ENCODE results near the gene BICRA. TPM values are rescaled to one million over a fixed set of nuclear protein-coding genes. Genes with fewer than 3 reads are reported as not detected.

Gene BICRA
- polyA plus RNA-seq, 1 donor (not counting 4 experiments of a cell fraction or from before 2014, with no cell fraction given): 0.42 TPM

GRCh38 chr19:47699360-47699917, 90.5 kb downstream of the BICRA start:
- Histone ChIP-seq H3K4me2 (ENCODE audit: control insufficient read depth, extremely low read depth, insufficient read depth, low read depth, low read length) (no peak overlapping the region), H3K27me3 (ENCODE audit: control insufficient read depth, extremely low read depth, insufficient read depth, low read length) (no peaks in the 10 kb centered on the region), H4K20me1 (ENCODE audit: control insufficient read depth, extremely low read depth, insufficient read depth, low read length) (no peaks in the 10 kb centered on the region), H3K36me3 (ENCODE audit: control insufficient read depth in 2 of 2, extremely low read depth in 1 of 2, insufficient read depth in 2 of 2, low read length in 2 of 2) (peaks cover 16 to 18% of the 10 kb centered on the region in 2 experiments), H3K4me3 (ENCODE audit: control insufficient read depth in 2 of 3, extremely low read depth in 1 of 3, insufficient read depth in 2 of 3, low read depth in 1 of 3, low read length in 3 of 3) (no peak overlapping the region), H3K4me1 (ENCODE audit: control insufficient read depth, extremely low read depth, insufficient read depth, low read length) (peaks cover 2% of the 10 kb centered on the region), H3K79me2 (ENCODE audit: control insufficient read depth, insufficient read depth, low read length) (no peaks in the 10 kb centered on the region), H2AFZ (ENCODE audit: control insufficient read depth, low read length) (no peak overlapping the region), H3K9me1 (ENCODE audit: control insufficient read depth, extremely low read depth, insufficient read depth, low read length) (no peaks in the 10 kb centered on the region), H3K9me3 (ENCODE audit: control insufficient read depth, low read depth, low read length) (no peaks in the 10 kb centered on the region), H3K9ac (ENCODE audit: control insufficient read depth, extremely low read depth, insufficient read depth, low read length) (no peak overlapping the region), H3K27ac (ENCODE audit: control insufficient read depth, insufficient read depth, low read length) (no peak overlapping the region)
- dilution Hi-C loops (cut with MboI; ENCODE audit: extremely low pct_ligation_motif_present, low sequenced_read_pairs): no loop called here
- no peak for TF ChIP-seq EZH2 (IDR thresholded peaks at IDR 0.05; ENCODE audit: low read length)
- TF ChIP-seq CTCF (optimal IDR thresholded peaks at IDR 0.05 in 1 of 3, IDR thresholded peaks at IDR 0.05 in 1 of 3, conservative IDR thresholded peaks at IDR 0.05 in 1 of 3; ENCODE audit: extremely low read depth in 1 of 3, insufficient read depth in 2 of 3, low read length in 3 of 3): peak; percentile 80 to 98 (median 93)
- FAIRE-seq: no peak
- no peak for DNase-seq (ENCODE audit: low read depth, low spot score)

GRCh38 chr19:47700934-47701716, 92.2 kb downstream of the BICRA start:
- Histone ChIP-seq H3K9ac (ENCODE audit: control insufficient read depth, extremely low read depth, insufficient read depth, low read length) (no peak overlapping the region), H4K20me1 (ENCODE audit: control insufficient read depth, extremely low read depth, insufficient read depth, low read length) (no peaks in the 10 kb centered on the region), H3K79me2 (ENCODE audit: control insufficient read depth, insufficient read depth, low read length) (no peaks in the 10 kb centered on the region), H2AFZ (ENCODE audit: control insufficient read depth, low read length) (no peak overlapping the region), H3K27ac (ENCODE audit: control insufficient read depth, insufficient read depth, low read length) (no peak overlapping the region), H3K4me3 (ENCODE audit: control insufficient read depth in 2 of 3, extremely low read depth in 1 of 3, insufficient read depth in 2 of 3, low read depth in 1 of 3, low read length in 3 of 3) (no peak overlapping the region), H3K36me3 (ENCODE audit: control insufficient read depth in 2 of 2, extremely low read depth in 1 of 2, insufficient read depth in 2 of 2, low read length in 2 of 2) (peaks cover 16 to 18% of the 10 kb centered on the region in 2 experiments), H3K4me2 (ENCODE audit: control insufficient read depth, extremely low read depth, insufficient read depth, low read depth, low read length) (no peak overlapping the region), H3K4me1 (ENCODE audit: control insufficient read depth, extremely low read depth, insufficient read depth, low read length) (peaks cover 2% of the 10 kb centered on the region), H3K27me3 (ENCODE audit: control insufficient read depth, extremely low read depth, insufficient read depth, low read length) (no peaks in the 10 kb centered on the region), H3K9me3 (ENCODE audit: control insufficient read depth, low read depth, low read length) (no peaks in the 10 kb centered on the region), H3K9me1 (ENCODE audit: control insufficient read depth, extremely low read depth, insufficient read depth, low read length) (no peaks in the 10 kb centered on the region)
- TF ChIP-seq EZH2 (IDR thresholded peaks at IDR 0.05; ENCODE audit: low read length) (no peak), CTCF (optimal IDR thresholded peaks at IDR 0.05 in 1 of 3, IDR thresholded peaks at IDR 0.05 in 1 of 3, conservative IDR thresholded peaks at IDR 0.05 in 1 of 3; ENCODE audit: extremely low read depth in 1 of 3, insufficient read depth in 2 of 3, low read length in 3 of 3) (no peak)
- no peak for FAIRE-seq
- dilution Hi-C loops (cut with MboI; ENCODE audit: extremely low pct_ligation_motif_present, low sequenced_read_pairs): no loop called here
- no peak for DNase-seq (ENCODE audit: low read depth, low spot score)

Measured in keratinocyte (primary cell).